A673 (cell line): ENCODE results near the gene EPPIN.

Source experiments
- CTCF ChIP-seq: fragments of 300-800, 200-600 bp; sonication (generic); conservative IDR thresholded peaks from 2 replicates; pipeline ENCODE4 v1.5.1; 2017; ENCODE audit warnings: low read depth, mild to moderate bottlenecking, antibody characterized with exemption, low read length, moderate library complexity, mixed read lengths
- EZH2 ChIP-seq: fragments of 200-600 bp; sonication (generic); IDR thresholded peaks from 2 replicates; pipeline ENCODE4 v1.6.1; 2017; ENCODE audit warnings: borderline replicate concordance, low read depth, mild to moderate bottlenecking, mixed read lengths, antibody characterized with exemption, low read length; ENCODE audit not compliant: poor library complexity, severe bottlenecking

- TF ChIP-seq CTCF (no peak), EZH2 (no peak)
Observed at GRCh38 chr20:45527294-45527693, 19.9 kb downstream of the EPPIN start.
